KOPT-K1 (cell line): ENCODE data around the gene PPDPF.

Experiments
- H3K27ac ChIP-seq: fragments of 200-600 bp; sonication (generic); 2 replicates; pipeline ENCODE4 v1.5.1; 2016; ENCODE audit warnings: antibody characterized with exemption, mild to moderate bottlenecking, low read depth, low read length; ENCODE audit not compliant: poor library complexity, severe bottlenecking
- H3K36me3 ChIP-seq: fragments of 200-600 bp; sonication (generic); 2 replicates; pipeline ENCODE4 v1.5.1; 2017; ENCODE audit warnings: antibody characterized with exemption, mild to moderate bottlenecking, low read length, moderate library complexity; ENCODE audit not compliant: insufficient read depth
- H3K9me3 ChIP-seq: fragments of 200-600 bp; sonication (generic); 2 replicates; pipeline ENCODE4 v1.5.1; 2017; ENCODE audit warnings: antibody characterized with exemption, low read length, mild to moderate bottlenecking; ENCODE audit not compliant: insufficient read depth, poor library complexity, severe bottlenecking

PPDPF gene

GRCh38 chr20:63542696-63543095 is 22.1 kb downstream of the PPDPF start:
- Histone ChIP-seq H3K27ac (no peak overlapping the region), H3K9me3 (no peaks in the 10 kb centered on the region), H3K36me3 (no peaks in the 10 kb centered on the region)

DNA sequence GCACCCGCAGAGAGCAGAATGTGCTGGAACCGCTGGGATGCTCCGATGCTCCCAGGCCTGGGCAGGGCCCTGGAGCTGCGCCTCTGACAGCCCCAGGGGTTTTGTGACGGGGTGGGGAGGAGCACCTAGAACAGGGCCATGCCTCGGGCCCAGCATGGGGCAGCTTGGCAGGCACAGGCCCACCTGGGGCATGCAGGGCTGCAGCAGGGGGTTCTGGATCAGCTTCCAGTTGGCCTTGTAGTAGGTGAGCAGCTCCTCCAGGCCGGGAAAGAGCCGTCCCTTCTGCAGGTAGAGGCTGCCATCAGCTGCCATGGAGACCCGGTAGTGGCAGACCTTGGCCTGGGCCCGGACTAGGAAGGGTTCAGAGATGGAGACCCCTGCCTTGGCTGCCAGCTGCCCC is 22.6 kb downstream of the PPDPF start:
- H3K36me3 ChIP-seq, result no peaks in the 10 kb centered on the region
- H3K9me3 ChIP-seq, result no peaks in the 10 kb centered on the region
- no peak overlapping the region for H3K27ac ChIP-seq

DNA sequence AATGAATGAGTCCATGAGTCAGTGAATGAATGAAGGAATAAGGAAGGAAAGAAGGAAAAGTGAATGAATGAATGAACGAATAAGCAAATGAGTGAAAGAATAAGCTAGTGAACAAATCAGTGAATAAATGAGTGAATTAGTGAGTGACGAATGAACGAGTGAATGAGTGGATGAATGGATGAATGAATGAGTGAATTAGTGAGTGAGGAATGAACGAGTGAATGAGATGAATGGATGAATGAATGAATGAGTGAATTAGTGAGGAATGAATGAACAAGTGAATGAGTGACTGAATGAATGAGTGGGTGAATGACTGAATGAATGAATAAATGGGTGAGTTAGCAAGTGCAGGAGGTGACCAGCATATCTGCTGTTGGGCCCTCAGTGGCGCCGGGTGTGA is 23.2 kb downstream of the PPDPF start:
- no peaks in the 10 kb centered on the region for H3K36me3 ChIP-seq
- H3K27ac ChIP-seq, result no peak overlapping the region
- no peaks in the 10 kb centered on the region for H3K9me3 ChIP-seq

- Histone ChIP-seq H3K27ac (no peak overlapping the region), H3K36me3 (no peaks in the 10 kb centered on the region), H3K9me3 (no peaks in the 10 kb centered on the region)
These were observed 23.8 kb downstream of the PPDPF start for GRCh38 chr20:63544241-63544957.

- Histone ChIP-seq H3K9me3 (no peaks in the 10 kb centered on the region), H3K27ac (no peak overlapping the region), H3K36me3 (no peaks in the 10 kb centered on the region)
These were observed 24.5 kb downstream of the PPDPF start for GRCh38 chr20:63544958-63545516.

GRCh38 chr20:63545814-63546213 is 25.2 kb downstream of the PPDPF start:
- no peak overlapping the region for H3K27ac ChIP-seq
- H3K36me3 ChIP-seq, result no peaks in the 10 kb centered on the region
- no peaks in the 10 kb centered on the region for H3K9me3 ChIP-seq

GRCh38 chr20:63546256-63546955 is 25.8 kb downstream of the PPDPF start:
- H3K36me3 ChIP-seq, result no peaks in the 10 kb centered on the region
- no peak overlapping the region for H3K27ac ChIP-seq
- H3K9me3 ChIP-seq, result no peaks in the 10 kb centered on the region

DNA sequence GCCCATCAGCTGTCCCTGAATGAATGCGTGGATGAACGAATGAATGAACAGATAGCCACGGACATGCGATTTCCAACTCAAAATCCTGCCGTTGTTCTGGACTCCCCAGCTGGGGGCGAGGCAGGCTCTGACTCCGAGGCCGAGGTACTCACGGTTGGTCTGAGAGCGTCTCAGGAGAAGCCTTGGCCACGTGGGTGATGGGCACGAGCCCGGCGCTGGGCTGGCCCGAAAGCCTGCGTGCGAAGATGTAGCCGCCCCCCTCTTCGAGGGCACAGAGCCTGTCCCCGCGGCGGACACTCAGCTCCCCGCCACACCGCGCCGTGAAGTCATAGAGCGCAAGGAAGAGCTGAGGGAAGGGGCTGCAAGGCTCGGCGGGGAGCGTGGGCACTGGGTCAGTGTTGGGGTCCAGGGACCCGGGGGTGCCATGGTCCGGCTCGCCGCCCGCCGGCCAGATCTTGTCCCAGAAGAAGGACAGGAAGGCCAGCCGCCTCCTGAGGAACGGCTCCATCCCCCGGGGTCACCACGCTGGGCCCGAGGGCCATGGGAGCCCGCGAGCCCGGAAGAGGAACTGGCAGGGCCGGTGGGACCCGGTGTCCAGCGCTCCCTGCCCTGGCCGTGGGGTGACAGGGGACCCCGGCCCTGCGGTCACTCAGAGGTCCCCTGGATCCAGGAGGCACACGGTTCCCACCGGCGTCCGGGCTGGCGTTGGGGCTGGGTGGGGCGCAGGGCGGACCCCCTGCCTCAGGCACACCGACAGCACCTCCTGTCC is 26.6 kb downstream of the PPDPF start:
- Histone ChIP-seq H3K27ac (no peak overlapping the region), H3K9me3 (no peaks in the 10 kb centered on the region), H3K36me3 (no peaks in the 10 kb centered on the region)

DNA sequence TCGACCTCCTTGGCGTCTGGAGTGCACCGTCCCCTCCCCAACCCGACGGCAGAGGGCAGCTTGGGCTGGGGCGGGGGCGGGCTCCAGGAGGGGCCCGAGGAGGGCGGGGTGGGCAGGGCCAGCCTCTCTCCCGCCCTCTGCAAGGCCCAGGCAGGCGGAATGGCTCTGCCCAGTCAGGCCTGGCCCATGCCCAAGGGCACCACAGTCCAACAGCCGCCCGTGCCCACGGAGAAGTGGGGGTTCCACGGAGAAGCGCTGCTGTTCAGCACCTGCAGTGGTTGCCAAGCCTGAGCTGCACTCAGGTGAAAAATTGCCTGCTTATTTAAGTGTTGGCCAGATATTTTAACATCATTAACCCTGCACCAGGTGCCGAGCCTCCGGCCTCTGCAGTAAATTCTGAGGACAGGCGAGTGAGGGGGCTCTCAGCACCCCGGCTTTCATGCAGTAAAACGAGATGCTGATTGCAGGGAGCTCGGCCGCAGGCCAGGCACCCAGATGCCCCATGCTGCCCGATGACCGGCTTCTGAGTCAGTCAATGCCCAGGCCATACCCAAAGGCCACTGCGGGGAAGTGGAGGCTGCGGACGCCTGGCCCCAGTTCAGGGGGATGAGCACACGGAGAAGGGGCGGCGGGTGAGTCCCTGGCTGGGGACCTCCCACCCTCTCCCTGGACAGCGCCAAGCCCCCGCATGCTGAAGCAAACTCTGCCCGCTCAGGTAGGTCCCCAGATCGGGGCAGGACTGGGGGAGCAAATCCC is 27.3 kb downstream of the PPDPF start, which contains the start of gene SRMS:
TSS of gene SRMS (minus strand) at position 25 of the 756 bp plus-strand sequence. CDS start 286 bp downstream, outside the sequence.
- Histone ChIP-seq H3K36me3 (no peaks in the 10 kb centered on the region), H3K9me3 (no peaks in the 10 kb centered on the region), H3K27ac (no peak within 1 kb of the TSS)

DNA sequence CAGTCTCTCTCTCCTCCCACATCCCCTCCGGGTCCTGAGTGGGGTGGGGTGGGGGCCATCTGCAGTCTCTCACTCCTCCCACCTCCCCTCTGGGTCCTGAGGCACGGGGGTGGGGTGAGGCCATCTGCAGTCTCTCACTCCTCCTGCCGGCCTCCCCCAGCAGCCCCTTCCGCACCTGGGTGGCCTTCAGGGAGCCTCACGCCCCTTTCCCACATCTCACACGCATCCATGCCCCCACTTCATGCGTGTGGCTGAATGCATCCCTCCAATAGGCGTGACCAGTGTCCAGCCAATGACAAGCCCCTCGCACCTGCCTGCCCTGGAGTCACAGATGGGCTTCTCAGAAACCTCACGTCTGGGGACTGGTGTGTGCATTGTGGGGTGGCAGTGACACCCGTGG is 28.0 kb downstream of the PPDPF start:
- no peaks in the 10 kb centered on the region for H3K9me3 ChIP-seq
- no peaks in the 10 kb centered on the region for H3K36me3 ChIP-seq
- H3K27ac ChIP-seq, result no peak overlapping the region

- no peaks in the 10 kb centered on the region for H3K9me3 ChIP-seq
- no peaks in the 10 kb centered on the region for H3K36me3 ChIP-seq
- no peak overlapping the region for H3K27ac ChIP-seq
These were observed 28.5 kb downstream of the PPDPF start for GRCh38 chr20:63549019-63549418.

- H3K9me3 ChIP-seq, result no peaks in the 10 kb centered on the region
- no peak overlapping the region for H3K27ac ChIP-seq
- H3K36me3 ChIP-seq, result no peaks in the 10 kb centered on the region
These were observed 29.2 kb downstream of the PPDPF start for GRCh38 chr20:63549679-63550282.

GRCh38 chr20:63551068-63551467 is 30.5 kb downstream of the PPDPF start:
- no peaks in the 10 kb centered on the region for H3K36me3 ChIP-seq
- H3K27ac ChIP-seq, result no peak overlapping the region
- H3K9me3 ChIP-seq, result no peaks in the 10 kb centered on the region

- Histone ChIP-seq H3K36me3 (no peaks in the 10 kb centered on the region), H3K9me3 (no peaks in the 10 kb centered on the region), H3K27ac (peak overlapping the region; percentile 37)
These were observed 32.1 kb downstream of the PPDPF start for GRCh38 chr20:63552481-63553249.
